ENCODE measurements around the gene TMEM217.

Gene TMEM217

GRCh38 chr6:37243131-37243815, 14.7 kb downstream of the TMEM217 start:
- DNase-seq (ENCODE audit: low spot score): no peak

GRCh38 chr6:37242429-37243052, 15.4 kb downstream of the TMEM217 start:
- peak; percentile 79 for DNase-seq (ENCODE audit: low spot score)

GRCh38 chr6:37241775-37242428, 16.0 kb downstream of the TMEM217 start:
- no peak for DNase-seq (ENCODE audit: low spot score)

GRCh38 chr6:37241131-37241530, 16.8 kb downstream of the TMEM217 start:
- no peak for DNase-seq (ENCODE audit: low spot score)

GRCh38 chr6:37239950-37240713, 17.8 kb downstream of the TMEM217 start:
- DNase-seq (ENCODE audit: low spot score): peak; percentile 72

GRCh38 chr6:37239526-37239925, 18.4 kb downstream of the TMEM217 start:
- no peak for DNase-seq (ENCODE audit: low spot score)

- no peak for DNase-seq (ENCODE audit: low spot score)
Observed at GRCh38 chr6:37238381-37238780, 19.6 kb downstream of the TMEM217 start.

GRCh38 chr6:37237789-37238188, 20.2 kb downstream of the TMEM217 start:
- DNase-seq (ENCODE audit: low spot score): no peak

- DNase-seq (ENCODE audit: low spot score): no peak
Observed at GRCh38 chr6:37236921-37237320, 21.0 kb downstream of the TMEM217 start.

- DNase-seq (ENCODE audit: low spot score): no peak
Observed at GRCh38 chr6:37233541-37233940, 24.4 kb downstream of the TMEM217 start.

GRCh38 chr6:37232430-37233017, 25.4 kb downstream of the TMEM217 start:
- no peak for DNase-seq (ENCODE audit: low spot score)

- no peak for DNase-seq (ENCODE audit: low spot score)
Observed at GRCh38 chr6:37230104-37230503, 27.8 kb downstream of the TMEM217 start.

GRCh38 chr6:37225350-37226169, 32.4 kb downstream of the TMEM217 start:
- no peak for DNase-seq (ENCODE audit: low spot score)

- DNase-seq (ENCODE audit: low spot score): no peak
Observed at GRCh38 chr6:37222992-37223391, 35.0 kb downstream of the TMEM217 start.

GRCh38 chr6:37222125-37222967, 35.6 kb downstream of the TMEM217 start:
- peak; percentile 88 for DNase-seq (ENCODE audit: low spot score)

- DNase-seq (ENCODE audit: low spot score): no peak
Observed at GRCh38 chr6:37221585-37222124, 36.3 kb downstream of the TMEM217 start.

GRCh38 chr6:37218511-37218910, 39.4 kb downstream of the TMEM217 start:
- DNase-seq (ENCODE audit: low spot score): no peak

- no peak for DNase-seq (ENCODE audit: low spot score)
Observed at GRCh38 chr6:37218061-37218460, 39.9 kb downstream of the TMEM217 start.

GRCh38 chr6:37212268-37212667, 45.7 kb downstream of the TMEM217 start:
- no peak for DNase-seq (ENCODE audit: low spot score)

Data from AG20443 (cell line).